GM18526 (cell line): Measurements from ENCODE around the gene LRRC70.

Experiments used
- POLR2A ChIP-seq: IDR thresholded peaks from 3 replicates; pipeline ENCODE4 v1.6.1; 2011; ENCODE audit not compliant: insufficient read length; ENCODE audit errors: extremely low read depth

Gene LRRC70

GRCh38 chr5:62617943-62618342 is 39.3 kb downstream of the LRRC70 start:
- TF ChIP-seq POLR2A, result no peak

- no peak for TF ChIP-seq POLR2A
Measured at GRCh38 chr5:62620761-62621160, 42.1 kb downstream of the LRRC70 start.

DNA sequence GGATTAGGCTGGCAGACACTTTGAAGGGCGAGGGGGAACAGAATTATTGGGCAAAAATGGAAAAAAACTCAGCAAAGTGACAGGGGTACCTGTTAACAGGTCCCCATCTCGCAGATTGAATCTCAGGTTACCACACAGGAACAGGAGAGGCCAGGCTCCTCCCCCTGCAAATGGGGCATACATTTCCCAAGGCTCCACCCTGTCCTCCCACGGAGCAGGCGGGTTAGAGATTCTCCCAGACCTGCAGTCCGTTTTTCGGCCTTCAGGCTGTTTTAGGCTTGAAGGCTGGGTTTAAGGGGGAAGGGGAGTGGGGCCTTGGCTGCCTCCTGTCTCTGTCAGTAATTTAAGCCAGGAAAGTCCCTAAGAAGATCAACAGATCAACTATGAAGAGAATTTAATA is 42.7 kb downstream of the LRRC70 start:
- no peak for TF ChIP-seq POLR2A

DNA sequence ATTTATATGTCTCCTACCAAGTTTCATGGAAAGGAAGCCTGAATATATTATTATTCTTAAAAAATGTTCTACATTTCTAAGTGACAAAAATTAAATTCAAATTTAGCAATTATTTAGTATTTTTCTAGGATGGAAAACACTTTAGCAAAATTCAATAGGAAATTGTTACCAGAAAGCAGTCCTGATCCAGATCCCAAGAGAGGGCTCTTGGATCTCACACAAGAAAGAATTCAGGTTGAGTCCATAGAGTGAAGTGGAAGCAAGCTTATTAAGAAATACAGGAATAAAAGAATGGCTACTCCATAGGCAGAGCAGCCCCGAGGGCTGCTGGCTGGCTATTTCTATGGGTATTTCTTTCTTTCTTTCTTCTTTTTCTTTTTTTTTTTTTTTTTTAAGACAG is 44.7 kb downstream of the LRRC70 start:
- no peak for TF ChIP-seq POLR2A

GRCh38 chr5:62626534-62626933 is 47.9 kb downstream of the LRRC70 start:
- TF ChIP-seq POLR2A, result no peak

GRCh38 chr5:62627121-62627520 is 48.5 kb downstream of the LRRC70 start:
- TF ChIP-seq POLR2A, result no peak

DNA sequence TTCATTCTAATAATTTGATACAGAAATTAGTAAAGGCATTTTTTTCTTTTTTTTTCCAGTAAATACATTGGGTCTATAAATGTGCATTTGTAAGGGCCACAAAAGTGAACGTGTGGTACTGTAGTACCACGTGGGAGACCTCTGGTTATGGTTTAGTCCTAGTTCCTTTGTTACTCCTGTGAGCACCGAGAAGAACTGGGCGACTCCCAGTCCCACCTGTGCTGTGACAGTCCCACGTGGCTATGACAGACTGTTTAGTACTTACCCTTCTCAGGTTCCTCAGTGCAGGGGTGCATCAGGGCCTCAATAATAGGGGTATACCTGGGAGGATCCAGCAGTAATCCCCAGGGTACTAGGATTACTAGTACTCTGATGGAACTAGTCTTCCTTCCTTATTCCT is 49.3 kb downstream of the LRRC70 start:
- no peak for TF ChIP-seq POLR2A
